ENCODE data around the gene PTPRJ.

Gene PTPRJ

GRCh38 chr11:48043111-48043990 lies 63.0 kb downstream of the PTPRJ start:
- DNase-seq: no peak

DNA sequence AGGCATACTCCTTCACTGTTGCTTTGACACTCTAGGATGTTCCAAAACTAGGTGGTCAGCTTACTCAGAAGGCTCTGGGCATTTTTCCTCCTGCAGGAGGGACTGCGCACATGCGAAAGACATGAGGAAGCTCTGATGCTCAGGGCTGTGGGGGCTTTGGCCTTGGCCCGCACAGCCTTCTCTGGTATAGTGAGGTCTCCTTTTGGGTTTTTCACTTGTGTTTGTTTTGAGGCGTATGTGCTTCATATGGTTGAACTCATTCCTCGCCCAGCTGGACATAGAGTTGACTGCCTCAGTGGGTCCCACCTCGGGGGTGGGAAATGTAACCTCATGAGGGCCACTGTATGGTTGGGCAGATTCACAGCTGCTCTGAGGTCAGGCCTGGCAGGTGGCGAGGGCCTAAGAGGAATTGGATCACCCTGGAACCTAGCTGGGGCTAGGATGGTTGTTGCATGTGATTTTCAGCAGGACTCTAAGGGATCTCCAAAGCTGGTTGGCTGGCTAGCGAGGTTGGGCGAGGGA lies 63.7 kb downstream of the PTPRJ start:
- DNase-seq: no peak

- no peak for DNase-seq
Observed at GRCh38 chr11:48044577-48044976, 64.2 kb downstream of the PTPRJ start.

DNA sequence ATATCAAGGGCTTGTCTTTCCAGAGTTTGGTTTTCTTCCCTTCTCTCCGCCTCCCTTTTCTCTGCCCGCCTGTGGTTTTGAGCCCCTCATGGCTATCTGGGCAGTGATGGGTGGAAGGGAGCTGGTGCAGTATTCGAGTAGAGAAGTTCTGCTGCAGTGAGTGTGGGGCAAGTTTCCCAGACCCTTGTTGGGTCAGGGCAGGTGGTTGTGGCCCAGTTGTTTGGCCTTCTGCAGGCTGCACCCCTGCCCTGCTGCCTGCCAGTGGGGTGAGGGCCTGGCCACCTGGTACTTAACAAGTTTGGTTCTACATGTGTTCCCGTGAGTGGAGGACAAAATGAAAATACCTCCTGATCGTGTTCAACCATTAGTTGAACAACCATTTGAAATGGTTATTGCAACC lies 65.2 kb downstream of the PTPRJ start:
- no peak for DNase-seq

DNA sequence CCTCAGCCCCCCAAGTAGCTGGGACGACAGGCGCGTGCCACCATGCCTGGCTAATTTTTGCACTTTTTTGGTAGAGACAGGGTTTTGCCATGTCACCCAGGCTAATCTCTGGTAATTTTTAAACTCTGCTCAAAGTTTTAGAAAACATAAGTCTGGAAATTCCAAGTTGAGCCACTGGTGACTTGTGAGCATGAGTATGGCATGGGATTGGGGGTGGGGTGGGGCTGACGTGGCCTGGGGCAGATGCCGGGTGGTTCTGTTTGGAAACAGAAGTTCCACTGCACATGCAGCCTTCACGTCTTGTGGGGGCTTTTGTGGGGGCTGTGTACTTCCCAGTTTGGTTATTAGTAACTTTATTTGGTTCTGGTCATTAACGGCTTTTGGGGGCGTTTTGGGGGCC lies 67.3 kb downstream of the PTPRJ start:
- DNase-seq: no peak

DNA sequence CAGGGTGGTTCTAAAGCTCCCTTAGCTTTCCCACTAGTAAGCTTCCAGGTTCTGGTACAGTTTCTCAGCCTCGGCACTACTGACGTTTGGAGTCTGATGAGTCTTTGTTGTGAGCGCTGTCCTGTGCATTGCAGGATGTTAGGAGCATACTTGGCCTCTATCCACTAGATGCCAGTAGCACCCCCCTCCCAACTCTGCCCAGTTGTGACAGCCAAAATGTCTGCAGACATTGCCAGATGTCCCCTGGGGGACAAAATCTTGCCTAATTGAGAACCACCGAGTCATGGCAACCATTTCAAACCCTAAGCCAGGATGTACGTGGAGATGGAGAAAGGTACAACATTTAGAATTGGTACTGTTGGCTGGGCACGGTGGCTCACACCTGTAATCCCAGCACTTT lies 68.7 kb downstream of the PTPRJ start:
- no peak for DNase-seq

GRCh38 chr11:48050304-48050703 lies 69.9 kb downstream of the PTPRJ start:
- no peak for DNase-seq

DNA sequence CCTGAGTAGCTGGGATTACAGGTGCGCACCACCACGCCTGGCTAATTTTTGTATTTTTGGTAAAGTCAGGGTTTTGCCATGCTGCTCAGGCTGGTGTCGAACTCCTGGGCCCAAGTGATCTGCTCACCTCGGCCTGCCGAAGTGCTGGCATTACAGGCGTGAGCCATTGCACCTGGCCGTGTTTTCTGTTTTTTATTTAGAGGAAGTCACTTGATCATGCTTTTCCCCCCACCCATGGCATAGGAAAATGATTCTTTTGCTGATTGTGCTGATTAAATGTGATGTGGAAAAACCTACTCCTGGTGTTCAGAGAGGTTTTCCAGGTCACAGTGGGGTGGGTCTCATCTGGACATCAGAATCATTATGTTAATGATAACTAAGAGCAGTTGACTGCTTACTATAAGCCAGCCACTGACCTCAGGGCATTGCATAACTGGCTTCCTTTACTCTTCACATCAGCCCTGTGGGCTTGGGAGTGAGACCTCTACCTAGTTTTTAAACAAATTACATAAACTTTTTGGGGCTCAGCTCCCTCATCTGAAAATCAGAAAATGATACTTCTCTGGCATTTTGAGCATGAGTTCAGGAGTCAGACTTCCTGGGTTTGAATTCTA lies 71.0 kb downstream of the PTPRJ start:
- DNase-seq: no peak

GRCh38 chr11:48052183-48053044 lies 72.1 kb downstream of the PTPRJ start:
- DNase-seq: peak; percentile 86

- no peak for DNase-seq
Observed at GRCh38 chr11:48054994-48055291, 74.6 kb downstream of the PTPRJ start.

GRCh38 chr11:48055292-48056132 lies 75.2 kb downstream of the PTPRJ start:
- no peak for DNase-seq

DNA sequence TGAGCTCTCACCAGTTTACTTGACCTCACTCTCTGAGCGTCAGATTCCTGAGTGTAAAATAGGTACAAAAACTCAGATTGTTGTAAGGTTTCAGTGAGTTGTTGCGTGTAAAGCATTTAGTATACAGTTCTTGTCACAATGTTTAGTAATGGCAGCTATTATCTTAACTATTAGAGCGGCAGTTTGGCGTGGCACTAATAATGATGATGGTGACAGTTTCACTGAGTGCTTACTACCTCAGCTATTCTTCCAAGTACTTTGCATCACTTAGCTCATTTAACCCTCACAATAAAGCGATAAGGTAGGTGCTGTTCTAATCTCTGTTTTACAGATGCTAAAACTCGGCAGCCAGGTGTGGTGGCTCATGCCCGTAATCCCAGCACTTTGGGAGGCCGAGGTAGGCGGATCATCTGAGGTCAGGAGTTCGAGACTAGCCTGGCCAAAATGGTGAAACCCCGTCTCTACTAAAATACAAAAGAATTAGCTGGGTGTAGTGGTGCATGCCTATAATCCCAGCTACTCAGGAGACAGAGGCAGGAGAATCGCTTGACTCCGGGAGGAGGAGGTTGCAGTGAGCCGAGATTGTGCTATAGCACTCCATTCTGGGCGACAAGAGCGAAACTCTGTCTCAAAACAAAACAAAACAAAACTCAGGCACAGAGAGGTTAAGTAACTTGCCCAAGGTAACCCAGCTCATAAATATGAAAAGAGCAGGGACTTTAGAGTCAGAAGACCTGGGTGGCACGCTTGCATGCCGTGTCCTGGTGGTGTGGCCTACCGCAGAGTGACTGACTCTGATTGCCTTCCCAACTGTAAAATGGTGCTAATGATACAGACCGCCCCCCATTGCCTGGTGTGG lies 76.2 kb downstream of the PTPRJ start:
- no peak for DNase-seq

GRCh38 chr11:48058064-48058463 lies 77.7 kb downstream of the PTPRJ start:
- DNase-seq: no peak

GRCh38 chr11:48058788-48059187 lies 78.4 kb downstream of the PTPRJ start:
- no peak for DNase-seq

- DNase-seq: no peak
Observed at GRCh38 chr11:48062649-48063048, 82.3 kb downstream of the PTPRJ start.

- peak; percentile 95 for DNase-seq
Observed at GRCh38 chr11:48063424-48063978, 83.1 kb downstream of the PTPRJ start.

DNA sequence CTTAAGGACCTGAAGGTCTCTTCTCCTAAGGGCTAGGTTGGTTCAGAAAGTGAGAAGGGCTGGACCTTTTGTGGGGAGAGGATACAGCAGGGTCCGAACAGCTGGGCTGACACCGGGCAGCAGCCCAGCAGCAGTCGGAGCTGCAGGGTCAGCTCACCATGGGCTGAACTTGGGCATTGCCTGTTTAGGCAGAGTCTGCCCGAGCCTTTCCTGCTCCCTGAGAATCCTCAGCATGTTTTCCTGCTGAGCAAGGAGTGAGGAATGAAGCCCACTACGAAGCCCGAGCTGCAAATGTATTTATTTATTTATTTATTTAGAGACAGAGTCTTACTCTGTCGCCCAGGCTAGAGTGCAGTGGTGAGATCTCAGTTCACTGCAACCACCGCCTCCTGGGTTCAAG lies 83.9 kb downstream of the PTPRJ start:
- DNase-seq: peak; percentile 61

DNA sequence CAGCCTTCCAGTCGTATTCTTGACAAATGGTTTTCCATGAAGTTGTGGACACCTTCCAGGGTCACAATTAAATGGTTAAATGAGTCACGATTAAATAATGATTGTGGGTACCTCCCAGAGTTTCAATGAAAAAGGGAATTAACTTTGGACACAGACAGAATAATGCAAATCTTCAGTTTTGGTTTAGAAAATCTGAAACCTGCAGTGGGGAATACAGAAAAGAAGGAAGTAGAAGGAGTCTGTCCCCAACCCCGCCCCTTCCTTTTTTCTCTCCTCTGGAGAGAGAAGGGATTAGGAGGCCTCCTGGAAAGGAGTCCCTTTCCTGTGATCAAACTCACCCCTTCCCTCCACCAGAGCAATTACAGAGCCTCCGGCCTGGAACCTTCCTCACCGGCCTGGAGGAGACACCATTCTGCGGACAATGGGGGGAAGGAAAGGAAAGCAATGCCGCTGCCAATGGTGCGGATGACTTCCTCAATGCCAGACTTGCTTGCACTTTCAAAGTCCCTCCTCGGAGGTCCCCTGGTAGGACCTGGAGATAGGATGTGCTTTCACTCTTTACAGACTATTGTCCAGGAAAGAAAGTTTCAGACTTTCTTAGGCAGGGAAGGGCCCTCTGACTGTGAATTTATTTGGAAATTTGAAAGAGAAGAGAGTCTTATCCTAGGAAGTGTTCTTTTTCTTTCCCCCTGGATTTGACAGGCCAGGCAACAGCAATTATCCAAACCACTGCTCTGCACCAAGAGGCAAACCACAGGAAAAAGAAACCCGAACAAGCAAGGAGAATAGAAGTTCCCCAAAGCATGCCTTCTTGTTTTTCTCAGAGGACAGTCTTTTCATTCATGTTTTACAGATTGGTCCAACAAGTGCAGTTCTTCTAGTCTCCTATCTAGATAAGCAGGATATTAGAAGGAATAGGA lies 86.8 kb downstream of the PTPRJ start:
- no peak for DNase-seq

GRCh38 chr11:48073031-48073861 lies 92.9 kb downstream of the PTPRJ start:
- DNase-seq: no peak

All from NCI-H226 (cell line).